Keratinocyte (primary cell): ENCODE results near the gene NUSAP1. TPM values are rescaled to one million over a fixed set of nuclear protein-coding genes. Genes with fewer than 3 reads are reported as not detected.

Experiments used
- DNase-seq: peaks from one replicate; pipeline ENCODE4 v3.0.0-alpha.2; 2011; ENCODE audit warnings: low read depth, missing footprints, low spot score
- FAIRE-seq: peaks from 2 replicates; lab custom pipeline; 2011; peaks lifted over from hg19 to GRCh38; lab: Jason Lieb, UNC
- H2AFZ ChIP-seq: 2 replicates; pipeline ENCODE4 v1.6.0; 2012; ENCODE audit warnings: low read length, control low read depth, inconsistent platforms; ENCODE audit not compliant: control insufficient read depth
- H3K27ac ChIP-seq: 2 replicates; pipeline ENCODE4 v1.5.1; 2011; ENCODE audit warnings: low read length; ENCODE audit not compliant: control insufficient read depth, insufficient read depth
- H3K27me3 ChIP-seq: 3 replicates; pipeline ENCODE4 v1.6.0; 2011; ENCODE audit warnings: low read length; ENCODE audit not compliant: control insufficient read depth, insufficient read depth; ENCODE audit errors: extremely low read depth
- H3K36me3 ChIP-seq, 2 experiments: 2 replicates in 1 of 2; 3 replicates in 1 of 2; pipeline ENCODE4 v1.5.1; 2011; ENCODE audit warnings: low read length in 2 of 2, mild to moderate bottlenecking in 1 of 2; ENCODE audit not compliant: control insufficient read depth in 2 of 2, insufficient read depth in 2 of 2; ENCODE audit errors: extremely low read depth in 1 of 2
- H3K4me1 ChIP-seq: 3 replicates; pipeline ENCODE4 v1.5.1; 2011; ENCODE audit warnings: low read length; ENCODE audit not compliant: control insufficient read depth, insufficient read depth; ENCODE audit errors: extremely low read depth
- H3K4me2 ChIP-seq: 3 replicates; pipeline ENCODE4 v1.6.0; 2011; ENCODE audit warnings: low read depth, low read length; ENCODE audit not compliant: control insufficient read depth, insufficient read depth; ENCODE audit errors: extremely low read depth
- H3K4me3 ChIP-seq, 3 experiments: fragments of 200-600 bp in 1 of 3; sonication (generic) in 1 of 3; 2 replicates in 2 of 3; 3 replicates in 1 of 3; pipeline ENCODE4 v1.5.1; 2011 to 2016; ENCODE audit warnings: low read length in 3 of 3, mild to moderate bottlenecking in 3 of 3, control low read depth in 2 of 3, inconsistent platforms in 1 of 3, low read depth in 1 of 3, mixed read lengths in 1 of 3, mixed run types in 1 of 3, moderate library complexity in 1 of 3; ENCODE audit not compliant: control insufficient read depth in 2 of 3, insufficient read depth in 2 of 3; ENCODE audit errors: extremely low read depth in 1 of 3
- H3K79me2 ChIP-seq: 2 replicates; pipeline ENCODE4 v1.6.0; 2012; ENCODE audit warnings: low read length; ENCODE audit not compliant: control insufficient read depth, insufficient read depth
- H3K9ac ChIP-seq: 3 replicates; pipeline ENCODE4 v1.6.0; 2011; ENCODE audit warnings: low read length; ENCODE audit not compliant: control insufficient read depth, insufficient read depth; ENCODE audit errors: extremely low read depth
- H3K9me1 ChIP-seq: 3 replicates; pipeline ENCODE4 v1.6.0; 2011; ENCODE audit warnings: low read length; ENCODE audit not compliant: control insufficient read depth, insufficient read depth; ENCODE audit errors: extremely low read depth
- H3K9me3 ChIP-seq: 2 replicates; pipeline ENCODE4 v1.5.1; 2012; ENCODE audit warnings: low read depth, low read length; ENCODE audit not compliant: control insufficient read depth
- H4K20me1 ChIP-seq: 3 replicates; pipeline ENCODE4 v1.6.0; 2011; ENCODE audit warnings: low read length; ENCODE audit not compliant: control insufficient read depth, insufficient read depth; ENCODE audit errors: extremely low read depth
- CTCF ChIP-seq, 3 experiments: IDR thresholded peaks in 1 of 3; conservative IDR thresholded peaks in 1 of 3; optimal IDR thresholded peaks in 1 of 3; 2 replicates in 2 of 3; 3 replicates in 1 of 3; pipeline versions ENCODE3 to v1.5.1; 2011; ENCODE audit warnings: low read length in 3 of 3, mild to moderate bottlenecking in 3 of 3, moderate library complexity in 2 of 3, control low read depth in 1 of 3, inconsistent platforms in 1 of 3; ENCODE audit not compliant: insufficient read depth in 2 of 3; ENCODE audit errors: extremely low read depth in 1 of 3
- EZH2 ChIP-seq: IDR thresholded peaks from one replicate; pipeline ENCODE4 v1.6.1; 2012; ENCODE audit warnings: inconsistent platforms, mild to moderate bottlenecking, low read length, moderate library complexity
- dilution Hi-C: fragments of 300-500 bp; cut with MboI; formaldehyde crosslinking; loops from one replicate; pipeline ENCODE4 v1.7.0; 2020; ENCODE audit warnings: low sequenced_read_pairs; ENCODE audit not compliant: extremely low pct_ligation_motif_present
- polyA plus RNA-seq, 5 experiments: library from polyadenylated mRNA; depleted of rRNA in 3 of 5; stranded (reverse) in 3 of 5; stranded (forward) in 1 of 5; unstranded in 1 of 5; fragments of >200 nt; gene quantifications; 1 replicate in 1 of 5; 2 replicates in 3 of 5; 3 replicates in 1 of 5; pipeline versions ENCODE4 v1.2.1 to v1.2.3, GENCODE V29; 2011 to 2012; ENCODE audit warnings: missing spikeins in 2 of 5, low read depth in 1 of 5, low replicate concordance in 1 of 5

The NUSAP1 gene
- polyA plus RNA-seq, 1 donor (not counting 4 experiments of a cell fraction or from before 2014, with no cell fraction given): 39.5 TPM

- Histone ChIP-seq H2AFZ (no peak overlapping the region), H3K9me1 (no peaks in the 10 kb centered on the region), H3K4me1 (peaks cover 15% of the 10 kb centered on the region), H3K9ac (peak overlapping the region; percentile 90), H3K27me3 (no peaks in the 10 kb centered on the region), H3K4me3 (peak overlapping the region; percentile 85 to 97 (median 89)), H3K4me2 (peak overlapping the region; percentile 79), H3K9me3 (no peaks in the 10 kb centered on the region), H3K36me3 (peaks cover 6 to 29% of the 10 kb centered on the region in 2 experiments), H3K79me2 (peaks cover 42% of the 10 kb centered on the region), H3K27ac (peak overlapping the region; percentile 82), H4K20me1 (no peaks in the 10 kb centered on the region)
- no peak for DNase-seq
- no peak for TF ChIP-seq CTCF (optimal IDR thresholded peaks at IDR 0.05 in 1 of 3, IDR thresholded peaks at IDR 0.05 in 1 of 3, conservative IDR thresholded peaks at IDR 0.05 in 1 of 3; ENCODE audit: extremely low read depth in 1 of 3, insufficient read depth in 2 of 3, low read length in 3 of 3)
- dilution Hi-C loops: no loop called here
- FAIRE-seq: no peak
Observed at GRCh38 chr15:41285285-41285684, 47.4 kb upstream of the NUSAP1 start.

GRCh38 chr15:41286665-41287333 lies 45.9 kb upstream of the NUSAP1 start:
- H3K27me3 ChIP-seq: no peaks in the 10 kb centered on the region
- TF ChIP-seq EZH2: no peak
- no peak for TF ChIP-seq CTCF (optimal IDR thresholded peaks at IDR 0.05 in 1 of 3, IDR thresholded peaks at IDR 0.05 in 1 of 3, conservative IDR thresholded peaks at IDR 0.05 in 1 of 3; ENCODE audit: extremely low read depth in 1 of 3, insufficient read depth in 2 of 3, low read length in 3 of 3)
- H3K4me2 ChIP-seq: no peak overlapping the region
- H3K9me3 ChIP-seq: no peaks in the 10 kb centered on the region
- no peak overlapping the region for H3K9ac ChIP-seq
- dilution Hi-C loops: no loop called here
- no peak overlapping the region for H2AFZ ChIP-seq
- H3K4me3 ChIP-seq: no peak overlapping the region
- DNase-seq: no peak
- H3K27ac ChIP-seq: no peak overlapping the region
- peaks cover 7% of the 10 kb centered on the region for H3K4me1 ChIP-seq
- FAIRE-seq: no peak
- H3K36me3 ChIP-seq: peaks cover 6 to 29% of the 10 kb centered on the region in 2 experiments
- no peaks in the 10 kb centered on the region for H4K20me1 ChIP-seq
- H3K9me1 ChIP-seq: no peaks in the 10 kb centered on the region
- peaks cover 42% of the 10 kb centered on the region for H3K79me2 ChIP-seq
